ENCODE data around the gene MTFR2.

The MTFR2 gene

DNA sequence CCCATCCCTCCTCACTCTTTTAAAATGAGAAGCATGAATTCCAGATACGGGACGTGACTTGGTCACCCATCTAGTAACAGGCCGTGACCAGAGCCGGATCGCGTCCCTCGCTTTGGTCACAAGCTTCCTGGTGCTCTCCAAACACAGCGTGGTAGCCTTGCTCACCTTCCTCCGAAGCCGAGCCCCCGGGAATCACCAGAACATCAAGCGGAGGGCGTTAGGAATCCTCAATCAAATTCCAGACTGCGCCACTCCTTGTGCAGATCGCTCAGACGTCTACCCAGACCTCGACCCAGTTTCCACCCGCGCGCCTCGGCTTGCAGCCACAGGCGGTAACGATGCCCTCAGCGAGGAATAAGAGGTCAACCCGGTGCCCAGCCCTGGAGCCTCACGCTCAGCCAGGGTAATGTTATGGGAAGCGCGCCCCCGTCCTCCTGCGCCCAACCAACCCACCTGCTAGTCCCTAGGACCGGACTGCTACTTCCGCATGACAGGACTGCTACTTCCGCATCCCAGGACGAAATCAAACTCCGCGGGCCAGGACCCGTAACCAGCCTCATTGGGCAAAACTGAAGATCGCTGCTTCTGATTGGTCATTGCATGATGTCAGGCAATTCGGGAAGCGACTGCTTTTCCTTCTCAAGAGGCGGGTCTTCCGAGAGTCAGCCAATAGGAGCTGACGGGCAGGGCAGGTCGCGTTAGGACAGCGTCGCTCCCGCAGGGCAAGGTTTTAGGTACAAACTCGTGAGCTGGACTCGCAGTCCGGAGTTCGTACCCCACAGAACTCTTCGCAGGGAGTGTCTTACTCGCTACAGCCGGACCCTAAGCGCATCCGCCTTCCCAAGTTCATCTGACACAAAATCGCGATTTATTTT, at the start of gene MTFR2:
TSS of gene MTFR2 (minus strand) at position 501 of the 875 bp plus-strand sequence. CDS start 1,212 bp downstream, outside the sequence.
- peak; percentile 98 for DNase-seq

DNA sequence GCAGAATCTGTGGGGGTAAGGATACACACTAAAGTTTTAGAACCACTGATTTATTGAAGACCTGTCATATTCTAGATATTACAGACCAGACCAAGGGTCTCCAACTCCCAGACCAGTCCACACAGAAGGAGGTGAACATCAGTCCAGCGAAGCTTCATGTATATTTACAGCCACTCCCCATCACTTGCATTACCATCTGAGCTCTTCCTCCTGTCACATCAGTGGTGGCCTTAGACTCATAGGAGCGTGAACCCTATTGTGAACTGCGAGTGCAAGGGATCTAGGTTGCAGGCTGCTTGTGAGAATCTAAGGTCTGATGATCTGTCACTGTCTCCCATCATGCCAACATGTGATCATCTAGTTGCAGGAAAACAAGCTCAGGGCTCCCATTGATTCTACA, 44.5 kb upstream of the MTFR2 start:
- no peak for DNase-seq

DNA sequence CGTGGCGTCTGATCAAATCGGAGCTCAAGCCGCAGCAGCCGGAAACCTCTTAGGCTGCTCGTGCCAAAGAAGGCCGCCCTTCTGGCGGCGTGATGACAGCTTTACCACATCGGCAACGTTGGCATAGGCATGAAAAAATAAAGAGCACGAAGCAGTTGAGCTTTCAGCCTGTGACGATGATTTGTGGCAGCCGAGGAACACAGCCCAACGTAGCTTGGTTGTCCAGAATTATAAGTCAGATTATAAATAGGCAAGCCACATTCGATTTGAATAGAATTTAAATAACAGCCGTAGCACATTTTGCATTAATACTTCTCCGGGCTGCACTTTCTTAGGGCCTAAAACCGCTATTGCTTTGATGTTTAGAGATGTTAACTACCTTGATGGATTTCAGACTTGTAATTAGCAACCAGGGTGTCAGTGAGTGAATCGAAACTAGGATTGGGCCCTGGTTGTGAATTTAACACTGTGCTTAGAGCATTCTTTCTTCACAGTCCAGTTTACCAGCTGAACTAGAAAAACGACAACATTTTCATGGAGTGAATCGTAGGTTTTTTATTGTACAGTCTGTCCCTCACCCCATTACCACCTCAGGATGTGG, 40.4 kb upstream of the MTFR2 start:
- peak; percentile 70 for DNase-seq

DNA sequence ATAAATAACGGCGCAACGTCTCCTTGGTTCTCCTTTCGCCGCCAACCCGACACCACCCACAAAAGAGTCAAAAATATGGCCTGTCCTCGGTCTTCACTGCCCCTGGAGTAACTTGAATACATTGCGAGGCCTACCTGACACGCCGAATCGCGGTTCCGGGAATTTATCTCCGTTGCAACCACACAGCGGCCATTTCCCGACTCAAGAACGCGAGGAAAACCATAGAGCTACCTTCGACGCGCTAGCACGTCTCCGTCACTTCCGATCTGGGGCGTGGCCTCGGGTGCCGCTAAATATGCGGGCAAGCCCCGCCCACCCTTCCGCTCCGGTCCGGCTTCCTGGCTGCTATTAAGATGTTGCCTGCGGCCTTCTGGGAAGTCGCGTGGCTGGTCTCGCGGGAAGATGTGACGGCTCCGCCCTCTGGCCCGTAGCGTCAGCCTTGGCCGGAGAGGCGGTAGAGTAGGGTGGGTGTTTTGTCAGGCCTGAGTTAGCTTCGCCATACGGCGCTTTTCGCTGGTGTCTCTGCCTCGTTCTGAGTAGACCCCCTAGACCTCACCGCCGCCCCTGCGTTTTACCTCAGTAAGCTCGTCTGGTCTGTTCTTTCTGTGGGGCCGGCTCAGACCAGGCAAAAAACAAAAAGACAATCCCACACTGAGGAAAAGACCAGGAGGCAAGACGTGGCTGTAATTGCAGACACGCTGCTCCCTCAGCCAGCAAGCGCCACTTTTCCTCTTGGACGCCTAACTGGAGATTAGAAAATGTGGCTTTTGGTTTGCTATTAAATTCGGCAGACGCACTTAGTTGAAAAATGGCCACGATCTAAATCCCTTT, 39.7 kb upstream of the MTFR2 start, which contains the start of gene BCLAF1:
TSS of gene BCLAF1 (minus strand) at position 268 of the 831 bp plus-strand sequence. CDS start 9,980 bp downstream, outside the sequence.
- peak; percentile 99 for DNase-seq

DNA sequence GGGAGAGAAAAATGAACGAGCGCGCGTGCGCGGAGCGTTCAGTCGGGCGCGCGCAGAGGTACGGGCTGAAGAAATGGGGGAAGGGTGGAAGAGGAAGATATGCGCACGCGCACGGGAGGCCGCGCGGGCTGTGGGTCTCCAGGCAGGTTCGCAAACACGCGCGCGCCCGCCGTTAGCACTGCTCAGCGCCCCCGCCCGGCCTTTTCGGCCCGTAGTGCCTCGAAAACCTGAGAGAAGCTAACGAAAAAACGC, 39.1 kb upstream of the MTFR2 start:
- peak; percentile 89 for DNase-seq

DNA sequence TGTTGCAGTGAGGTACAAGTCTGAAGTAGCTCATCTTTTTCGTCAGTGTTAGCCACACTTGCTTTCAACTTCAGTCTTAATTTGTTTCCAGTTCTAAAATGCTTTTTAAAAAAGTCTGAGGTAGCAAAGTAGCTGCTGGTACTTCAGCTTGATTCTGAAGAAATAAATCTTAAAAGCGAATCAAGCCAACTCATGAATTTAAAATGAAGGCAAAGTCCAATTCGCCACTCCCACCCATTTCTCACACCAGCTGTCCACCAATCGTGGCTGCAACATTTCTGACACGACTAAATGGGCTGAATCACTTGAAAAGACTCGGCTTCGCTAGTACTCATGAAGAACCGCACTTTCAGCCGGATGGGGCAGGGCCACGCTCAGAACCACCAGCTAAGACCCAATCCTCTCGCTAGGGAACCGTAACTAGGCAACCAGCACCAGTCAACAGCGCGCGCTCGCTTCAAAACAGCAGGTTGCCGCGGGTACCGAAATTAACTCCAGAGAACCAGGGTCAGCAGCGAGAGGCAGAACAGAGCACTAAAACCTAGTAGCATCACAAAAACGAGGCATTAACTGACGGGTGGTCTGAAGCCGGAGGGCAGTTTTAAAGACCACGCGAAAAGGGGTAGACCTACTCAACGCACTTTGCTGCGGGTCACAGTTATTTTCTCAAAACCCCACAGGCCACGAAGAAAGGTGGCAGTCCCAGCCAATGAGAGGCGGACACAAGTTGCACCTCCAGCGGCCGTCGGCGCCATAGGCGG, 38.6 kb upstream of the MTFR2 start:
- DNase-seq = no peak

DNA sequence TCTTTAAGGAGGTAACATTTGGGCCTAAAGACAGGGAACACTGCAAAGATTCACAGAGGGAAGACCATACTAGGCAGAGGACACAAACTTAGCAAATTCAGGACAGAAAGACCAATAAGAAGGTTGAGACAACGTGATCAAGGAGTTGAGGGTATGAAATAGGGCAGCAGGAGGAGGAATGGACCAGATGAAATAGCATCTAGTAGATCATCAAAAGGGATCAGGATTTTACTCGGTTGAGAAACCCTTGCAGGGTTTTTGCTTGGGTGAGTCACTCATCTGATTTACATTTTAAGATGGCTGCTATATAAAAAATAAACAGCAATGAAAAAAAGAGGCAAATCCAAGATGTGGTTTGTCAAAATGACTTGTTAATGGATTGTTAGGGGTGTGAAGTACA, 34.8 kb upstream of the MTFR2 start:
- DNase-seq = no peak

DNA sequence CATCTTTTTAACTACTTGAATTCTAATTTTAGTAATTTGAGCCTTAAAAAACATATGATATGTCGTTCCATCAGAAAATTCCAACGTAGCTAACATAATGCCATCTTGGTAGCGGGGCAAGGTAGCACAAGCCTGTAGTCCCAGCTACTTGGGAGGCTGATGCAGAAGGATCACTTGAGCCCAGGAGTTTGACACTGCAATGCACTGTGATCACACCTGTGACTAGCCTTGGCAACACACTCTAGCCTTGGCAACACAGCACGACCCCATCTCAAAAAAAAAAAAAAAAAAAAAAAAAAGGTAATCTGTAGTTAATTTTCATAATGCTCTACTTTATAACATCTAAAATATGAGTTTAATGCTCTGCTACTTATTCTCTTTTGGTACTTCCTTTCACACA, 32.8 kb upstream of the MTFR2 start:
- no peak for DNase-seq

DNA sequence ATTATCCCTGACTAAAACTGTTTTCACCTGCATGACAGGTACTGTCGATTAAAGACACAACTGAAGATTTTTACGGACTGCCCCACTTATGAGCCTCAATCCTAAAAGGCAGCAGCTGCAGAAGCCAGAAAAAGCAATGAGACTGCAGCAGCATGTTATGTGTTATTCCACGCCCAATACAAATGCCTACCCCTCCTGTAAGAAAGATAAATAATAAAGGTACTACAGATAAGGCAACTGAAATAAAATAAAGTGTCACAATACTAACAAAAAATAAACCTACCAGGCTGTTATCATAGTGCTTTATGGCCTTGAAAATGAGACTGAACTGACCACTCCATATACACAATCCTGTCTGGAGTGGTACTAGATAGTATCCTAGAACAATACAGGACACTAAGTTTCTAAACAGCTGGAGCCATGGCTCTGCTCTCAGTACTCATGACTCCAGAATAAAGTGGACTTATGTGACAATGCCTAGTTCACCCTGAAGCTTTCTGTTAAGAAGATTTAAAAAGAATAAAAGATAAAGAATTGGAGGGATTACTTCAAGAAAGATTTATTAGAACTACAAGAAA, 30.0 kb upstream of the MTFR2 start:
- no peak for DNase-seq

DNA sequence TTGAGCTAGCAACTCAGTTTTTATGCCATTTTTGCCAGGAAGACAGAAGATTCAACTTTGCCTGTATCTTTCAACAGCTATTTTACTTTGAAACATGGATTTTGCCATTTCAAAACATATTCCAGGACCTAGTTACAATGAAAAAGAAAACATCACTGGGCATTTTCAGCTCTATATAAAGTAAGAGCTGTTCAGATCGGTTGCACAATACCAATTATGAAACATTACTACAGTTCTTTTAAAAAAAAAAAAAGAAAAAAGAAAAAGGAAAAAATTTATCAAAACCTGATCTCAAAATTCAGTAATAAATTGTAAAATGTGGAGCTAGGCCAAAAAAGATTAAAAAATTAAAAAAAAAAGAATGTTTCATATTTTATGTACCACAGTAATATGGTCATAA, 24.0 kb upstream of the MTFR2 start:
- no peak for DNase-seq

DNA sequence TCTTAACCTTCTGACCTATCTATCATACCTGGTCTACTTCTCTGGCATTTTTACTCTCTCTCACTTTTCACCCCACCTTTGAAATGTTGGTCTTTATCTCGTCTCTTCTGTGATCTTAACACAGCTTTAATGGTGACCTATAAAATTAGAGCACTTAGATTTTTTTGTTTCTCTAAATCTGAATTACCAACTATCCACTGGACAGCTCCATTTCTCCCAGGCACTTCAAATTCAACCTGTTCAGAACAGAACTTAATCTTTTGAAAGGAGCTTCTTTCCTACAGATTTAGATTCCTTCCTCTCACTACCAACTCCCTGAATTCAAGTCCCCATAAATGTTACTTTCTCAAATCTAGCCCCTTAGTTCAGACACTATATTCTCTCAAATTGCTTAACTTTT, 15.0 kb upstream of the MTFR2 start:
- DNase-seq = no peak

DNA sequence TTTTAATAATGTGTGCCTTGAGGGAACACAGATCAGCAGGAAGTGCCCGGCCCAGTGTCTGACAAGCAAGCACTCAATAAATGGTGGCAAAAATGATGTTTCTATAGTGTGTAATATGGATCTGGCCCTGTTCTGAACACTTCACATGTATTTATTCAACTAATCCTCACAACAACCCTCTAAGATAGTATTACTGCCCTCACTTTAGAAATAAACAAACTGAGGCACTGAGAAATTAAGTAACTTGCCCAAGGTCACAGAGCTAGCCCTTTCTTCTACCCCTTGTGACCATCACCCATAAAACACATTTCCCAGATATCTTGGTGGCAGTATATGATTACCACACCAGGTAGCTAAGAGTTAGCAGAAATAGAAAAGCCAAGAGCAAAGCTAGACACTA, 12.8 kb upstream of the MTFR2 start:
- no peak for DNase-seq

DNA sequence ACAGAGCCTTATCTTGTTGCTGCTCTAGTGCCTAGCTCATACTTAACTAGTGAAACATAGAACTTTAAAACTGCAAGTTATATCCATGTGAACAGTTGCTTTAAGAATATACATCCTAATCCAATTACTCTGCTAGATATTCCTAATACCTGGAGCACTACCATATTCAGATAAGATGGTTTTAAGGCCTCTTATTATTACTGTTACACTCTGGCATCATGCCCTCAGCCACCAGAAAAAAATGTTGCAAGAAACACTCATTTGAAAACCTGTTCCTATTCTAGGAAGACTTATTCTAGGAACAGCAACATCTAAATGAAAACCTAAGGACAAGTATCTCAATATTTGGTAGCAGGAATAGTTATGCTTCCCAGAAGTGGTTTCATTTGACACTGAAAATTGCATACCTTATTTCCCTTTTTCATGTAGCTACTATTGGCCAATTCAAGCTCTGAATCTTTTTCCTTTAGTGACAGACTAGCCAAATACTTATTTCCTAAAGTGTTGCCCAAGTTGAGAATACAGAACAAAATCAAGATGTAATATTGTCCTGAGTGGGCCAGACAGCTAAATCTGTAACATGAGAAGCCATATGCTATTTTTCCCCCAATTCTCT, 4.8 kb upstream of the MTFR2 start:
- no peak for DNase-seq

DNA sequence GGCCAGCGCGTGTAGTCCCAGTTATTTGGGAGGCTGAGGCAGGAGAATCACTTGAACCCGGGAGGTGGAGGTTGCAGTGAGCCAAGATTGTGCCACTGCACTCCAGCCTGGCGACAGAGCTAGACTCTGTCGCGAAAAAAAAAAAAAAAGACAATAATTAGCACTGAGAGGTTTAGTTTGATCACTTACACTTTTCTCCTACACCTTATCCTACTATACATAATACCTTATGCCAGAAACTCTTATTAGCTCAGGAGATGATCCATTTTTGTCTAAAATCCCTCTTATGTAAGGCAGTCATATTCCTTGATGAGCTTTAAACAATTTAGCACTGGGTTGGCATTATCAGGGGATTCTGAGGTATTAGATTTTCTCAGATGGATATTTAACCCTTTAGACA, 3.6 kb upstream of the MTFR2 start:
- no peak for DNase-seq

DNA sequence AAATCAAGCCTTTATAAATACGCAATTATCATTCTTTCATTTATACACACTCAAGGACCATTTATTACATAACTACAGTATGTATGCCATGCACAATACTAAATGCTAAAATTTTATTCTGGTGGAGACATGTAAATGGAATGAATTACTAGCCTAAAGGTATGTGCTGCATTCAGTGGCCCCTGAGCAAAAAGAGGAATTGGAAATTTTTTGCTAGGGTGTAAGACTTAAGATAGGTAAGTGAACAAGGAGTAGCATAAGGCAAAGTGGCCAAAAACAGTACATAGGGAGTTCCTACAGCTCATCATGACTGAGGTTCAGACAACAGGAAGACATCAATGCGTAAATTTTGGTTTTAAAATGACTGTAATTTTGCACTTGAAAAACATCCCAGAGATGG, 2.3 kb upstream of the MTFR2 start:
- no peak for DNase-seq

DNA sequence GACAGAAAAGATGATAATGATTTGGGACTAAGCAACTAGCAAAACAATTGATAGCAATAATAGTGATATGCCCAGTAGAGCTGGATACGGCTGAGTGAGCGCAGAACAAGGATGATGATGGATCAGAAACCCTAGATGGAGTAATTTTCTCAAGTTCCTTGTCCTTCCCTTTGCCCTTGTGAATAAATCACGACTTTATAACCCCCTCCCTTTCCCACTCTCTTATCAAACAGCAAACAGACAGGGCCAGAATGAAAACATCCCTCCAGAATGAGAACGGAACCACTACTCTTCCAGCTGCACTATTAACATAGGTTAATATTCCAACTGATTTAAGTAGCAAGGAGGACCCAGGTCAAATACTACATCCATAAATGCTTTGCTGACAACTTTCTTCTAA, 1.3 kb upstream of the MTFR2 start:
- no peak for DNase-seq

DNA sequence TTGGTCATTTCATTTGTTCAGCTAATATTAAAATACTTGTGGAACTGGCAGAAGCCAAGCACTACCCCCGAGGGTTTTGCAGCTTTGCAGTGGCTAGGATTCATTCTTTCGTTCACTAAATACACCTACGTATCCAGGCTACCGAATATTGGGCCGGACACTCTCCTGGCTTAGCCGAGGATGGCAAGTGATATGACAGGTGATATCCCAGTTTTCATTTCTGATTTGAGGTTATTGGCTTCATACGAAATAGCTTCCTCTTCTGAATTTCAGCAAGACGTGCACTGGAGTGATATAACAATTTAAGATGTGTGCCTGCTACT, 536 bp upstream of the MTFR2 start:
- no peak for DNase-seq

DNA sequence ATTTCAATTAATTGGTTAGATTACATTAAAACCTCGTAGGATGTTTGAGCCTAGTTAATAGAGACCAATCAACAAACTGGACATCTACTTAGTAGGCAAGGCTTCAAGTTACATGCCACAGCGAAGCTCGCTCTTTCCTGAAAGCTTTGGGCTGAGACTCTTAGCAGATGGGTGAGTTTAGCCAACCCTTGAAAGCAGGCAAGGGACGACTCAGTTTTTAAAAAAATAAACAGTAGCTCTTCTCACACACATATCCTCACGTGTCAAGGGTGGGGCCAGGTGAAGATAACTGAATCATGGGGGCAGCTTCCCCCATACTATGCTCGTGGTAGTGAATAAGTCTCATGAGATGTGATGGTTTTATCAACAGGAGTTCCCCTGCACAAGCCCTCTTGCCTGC, 775 bp downstream of the MTFR2 start:
- DNase-seq = no peak

DNA sequence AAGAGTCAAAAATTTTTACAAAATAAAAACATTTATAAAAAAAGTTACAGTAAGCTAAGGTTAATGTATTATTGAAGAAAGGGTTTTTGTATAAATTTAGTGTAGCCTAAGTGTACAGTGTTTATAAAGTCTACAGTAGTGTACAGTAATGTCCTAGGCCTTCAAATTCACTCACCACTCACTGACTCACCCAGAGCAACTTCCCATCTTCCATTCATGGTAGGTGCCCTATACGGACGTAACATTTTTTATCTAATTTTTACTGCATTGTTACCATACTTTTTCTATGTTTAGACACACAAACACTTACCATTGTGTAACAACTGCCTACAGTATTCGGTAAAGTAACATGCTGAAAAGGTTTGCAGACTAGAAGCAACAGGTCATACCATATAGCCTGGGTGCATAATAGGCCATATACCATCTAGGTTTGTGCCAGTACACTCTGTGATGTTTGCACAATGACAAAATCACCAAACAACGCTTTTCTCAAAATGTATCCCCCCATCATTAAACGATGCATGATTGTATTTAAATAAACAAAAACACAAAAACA, 6.0 kb downstream of the MTFR2 start:
- no peak for DNase-seq

DNA sequence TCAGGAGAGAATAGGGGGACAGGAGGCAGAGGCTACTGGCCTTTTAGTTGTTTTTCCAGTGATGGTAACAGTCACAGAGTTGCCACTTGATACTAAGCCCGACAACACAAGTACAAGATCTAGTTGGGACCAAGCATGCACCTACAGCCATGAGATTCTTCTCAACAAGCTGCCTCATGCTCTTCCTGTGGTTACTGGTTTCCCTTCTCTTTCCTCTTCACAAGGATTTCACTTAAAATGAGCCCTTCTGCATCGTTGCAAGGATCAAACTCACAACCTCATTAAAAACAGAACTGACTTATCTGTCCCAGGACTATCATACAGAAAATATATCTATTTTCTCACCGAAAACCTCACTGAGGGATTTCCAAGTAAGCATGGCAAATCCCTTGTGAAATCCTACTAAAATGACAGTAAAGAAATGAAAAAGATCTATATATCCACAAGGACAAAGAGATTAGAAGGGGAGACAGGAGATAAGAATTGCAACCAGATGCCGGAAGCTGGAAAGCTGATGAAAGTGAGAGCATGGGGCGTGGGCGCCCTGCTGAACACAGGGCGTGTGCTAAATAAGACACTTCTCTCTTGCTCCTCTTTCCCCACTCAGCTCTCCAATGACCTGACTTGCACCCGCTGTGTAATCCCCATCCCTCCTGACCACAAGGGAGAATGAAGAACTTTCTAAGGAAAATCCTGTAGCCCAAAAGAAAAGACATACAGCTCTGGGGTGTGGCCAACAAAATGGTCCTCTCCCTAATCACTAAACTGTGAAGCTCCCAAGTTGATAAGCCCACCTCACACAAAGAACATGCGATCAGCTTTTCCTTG, 13.4 kb downstream of the MTFR2 start:
- peak; percentile 45 for DNase-seq

DNA sequence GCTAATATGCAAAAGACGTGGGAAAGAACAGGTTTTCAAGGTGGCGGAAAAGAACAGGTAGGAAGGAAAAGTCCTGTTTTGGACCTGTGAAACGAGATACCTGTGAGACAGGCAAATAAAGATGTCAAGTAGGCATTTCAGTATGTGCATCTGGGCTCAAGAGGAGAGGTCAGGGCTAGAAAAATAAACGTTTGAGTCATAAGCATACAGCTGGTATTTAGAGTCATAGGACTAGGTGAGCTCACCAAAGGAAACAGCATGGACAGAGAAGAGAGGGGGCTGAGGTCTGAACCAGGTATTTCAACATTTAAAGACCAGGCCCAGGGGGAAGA, 14.9 kb downstream of the MTFR2 start:
- DNase-seq = no peak

All from GDM1 (cell line).